ENCODE data around the gene IL21R. TPM values are rescaled to one million over a fixed set of nuclear protein-coding genes. Genes with fewer than 3 reads are reported as not detected.

IL21R gene
- total RNA-seq, 1 donor from 2014 or later = 0.52 TPM

- H3K4me3 ChIP-seq (ENCODE audit: low read length in 3 of 3) = no peak overlapping the region
- no peaks in the 10 kb centered on the region for H3K36me3 ChIP-seq (ENCODE audit: control insufficient read depth in 3 of 3, insufficient read depth in 3 of 3, low read length in 3 of 3)
- H3K27me3 ChIP-seq (ENCODE audit: control insufficient read depth in 3 of 3, insufficient read depth in 3 of 3, low read length in 3 of 3) = peaks cover 0 to 14% (median 7%) of the 10 kb centered on the region in 3 donors
- no peaks in the 10 kb centered on the region for H3K9me3 ChIP-seq (ENCODE audit: control insufficient read depth in 3 of 3, low read length in 3 of 3)
- H3K4me1 ChIP-seq (ENCODE audit: control insufficient read depth in 3 of 3, insufficient read depth in 3 of 3, low read length in 3 of 3) = peaks cover 12 to 17% (median 14%) of the 10 kb centered on the region in 3 donors
- no peak overlapping the region for H3K9ac ChIP-seq (ENCODE audit: low read depth in 1 of 3, low read length in 3 of 3)
- no peak overlapping the region for H3K27ac ChIP-seq (ENCODE audit: low read depth, low read length)
Observed at GRCh38 chr16:27398894-27399853, 2.8 kb upstream of the IL21R start.

GRCh38 chr16:27399969-27400368 lies 2.0 kb upstream of the IL21R start:
- H3K4me3 ChIP-seq (ENCODE audit: low read length in 3 of 3) = no peak overlapping the region
- peaks cover 0 to 14% (median 10%) of the 10 kb centered on the region in 3 donors for H3K27me3 ChIP-seq (ENCODE audit: control insufficient read depth in 3 of 3, insufficient read depth in 3 of 3, low read length in 3 of 3)
- peaks cover 12 to 17% (median 14%) of the 10 kb centered on the region in 3 donors for H3K4me1 ChIP-seq (ENCODE audit: control insufficient read depth in 3 of 3, insufficient read depth in 3 of 3, low read length in 3 of 3)
- no peak overlapping the region for H3K27ac ChIP-seq (ENCODE audit: low read depth, low read length)
- no peak overlapping the region for H3K9ac ChIP-seq (ENCODE audit: low read depth in 1 of 3, low read length in 3 of 3)
- no peaks in the 10 kb centered on the region for H3K9me3 ChIP-seq (ENCODE audit: control insufficient read depth in 3 of 3, low read length in 3 of 3)
- H3K36me3 ChIP-seq (ENCODE audit: control insufficient read depth in 3 of 3, insufficient read depth in 3 of 3, low read length in 3 of 3) = no peaks in the 10 kb centered on the region

- no peak overlapping the region for H3K4me3 ChIP-seq (ENCODE audit: low read length in 3 of 3)
- H3K9ac ChIP-seq (ENCODE audit: low read depth in 1 of 3, low read length in 3 of 3) = no peak overlapping the region
- no peaks in the 10 kb centered on the region for H3K36me3 ChIP-seq (ENCODE audit: control insufficient read depth in 3 of 3, insufficient read depth in 3 of 3, low read length in 3 of 3)
- H3K9me3 ChIP-seq (ENCODE audit: control insufficient read depth in 3 of 3, low read length in 3 of 3) = no peaks in the 10 kb centered on the region
- H3K4me1 ChIP-seq (ENCODE audit: control insufficient read depth in 3 of 3, insufficient read depth in 3 of 3, low read length in 3 of 3) = peaks cover 12 to 17% (median 14%) of the 10 kb centered on the region in 3 donors
- peak overlapping the region; percentile 25 for H3K27ac ChIP-seq (ENCODE audit: low read depth, low read length)
- peaks cover 0 to 14% (median 11%) of the 10 kb centered on the region in 3 donors for H3K27me3 ChIP-seq (ENCODE audit: control insufficient read depth in 3 of 3, insufficient read depth in 3 of 3, low read length in 3 of 3)
Observed at GRCh38 chr16:27400751-27401620, 988 bp upstream of the IL21R start.

- no peaks in the 10 kb centered on the region for H3K36me3 ChIP-seq (ENCODE audit: control insufficient read depth in 3 of 3, insufficient read depth in 3 of 3, low read length in 3 of 3)
- peak overlapping the region in 1 of 3 donors; percentile 30 for H3K4me3 ChIP-seq (ENCODE audit: low read length in 3 of 3)
- peaks cover 0 to 21% (median 14%) of the 10 kb centered on the region in 3 donors for H3K27me3 ChIP-seq (ENCODE audit: control insufficient read depth in 3 of 3, insufficient read depth in 3 of 3, low read length in 3 of 3)
- H3K4me1 ChIP-seq (ENCODE audit: control insufficient read depth in 3 of 3, insufficient read depth in 3 of 3, low read length in 3 of 3) = peaks cover 12 to 17% (median 14%) of the 10 kb centered on the region in 3 donors
- H3K9me3 ChIP-seq (ENCODE audit: control insufficient read depth in 3 of 3, low read length in 3 of 3) = no peaks in the 10 kb centered on the region
- no peak overlapping the region for H3K27ac ChIP-seq (ENCODE audit: low read depth, low read length)
- H3K9ac ChIP-seq (ENCODE audit: low read depth in 1 of 3, low read length in 3 of 3) = no peak overlapping the region
Observed at GRCh38 chr16:27402569-27402963, 592 bp downstream of the IL21R start.

- H3K9ac ChIP-seq (ENCODE audit: low read depth in 1 of 3, low read length in 3 of 3) = no peak overlapping the region
- H3K4me1 ChIP-seq (ENCODE audit: control insufficient read depth in 3 of 3, insufficient read depth in 3 of 3, low read length in 3 of 3) = peaks cover 12 to 17% (median 14%) of the 10 kb centered on the region in 3 donors
- no peaks in the 10 kb centered on the region for H3K9me3 ChIP-seq (ENCODE audit: control insufficient read depth in 3 of 3, low read length in 3 of 3)
- H3K27me3 ChIP-seq (ENCODE audit: control insufficient read depth in 3 of 3, insufficient read depth in 3 of 3, low read length in 3 of 3) = peaks cover 0 to 21% (median 14%) of the 10 kb centered on the region in 3 donors
- H3K4me3 ChIP-seq (ENCODE audit: low read length in 3 of 3) = no peak overlapping the region
- H3K36me3 ChIP-seq (ENCODE audit: control insufficient read depth in 3 of 3, insufficient read depth in 3 of 3, low read length in 3 of 3) = no peaks in the 10 kb centered on the region
- no peak overlapping the region for H3K27ac ChIP-seq (ENCODE audit: low read depth, low read length)
Observed at GRCh38 chr16:27402964-27403600, 1.1 kb downstream of the IL21R start.

- Histone ChIP-seq H3K36me3 (ENCODE audit: control insufficient read depth in 3 of 3, insufficient read depth in 3 of 3, low read length in 3 of 3) (no peaks in the 10 kb centered on the region), H3K4me1 (ENCODE audit: control insufficient read depth in 3 of 3, insufficient read depth in 3 of 3, low read length in 3 of 3) (peaks cover 12 to 17% (median 14%) of the 10 kb centered on the region in 3 donors), H3K9me3 (ENCODE audit: control insufficient read depth in 3 of 3, low read length in 3 of 3) (peaks cover 0 to 1% (median 0%) of the 10 kb centered on the region in 3 donors), H3K27me3 (ENCODE audit: control insufficient read depth in 3 of 3, insufficient read depth in 3 of 3, low read length in 3 of 3) (peaks cover 0 to 21% (median 14%) of the 10 kb centered on the region in 3 donors), H3K4me3 (ENCODE audit: low read length in 3 of 3) (no peak overlapping the region), H3K9ac (ENCODE audit: low read depth in 1 of 3, low read length in 3 of 3) (no peak overlapping the region), H3K27ac (ENCODE audit: low read depth, low read length) (no peak overlapping the region)
Observed at GRCh38 chr16:27403601-27403992, 1.6 kb downstream of the IL21R start.

- Histone ChIP-seq H3K27me3 (ENCODE audit: control insufficient read depth in 3 of 3, insufficient read depth in 3 of 3, low read length in 3 of 3) (peaks cover 0 to 21% (median 14%) of the 10 kb centered on the region in 3 donors), H3K4me1 (ENCODE audit: control insufficient read depth in 3 of 3, insufficient read depth in 3 of 3, low read length in 3 of 3) (peaks cover 12 to 17% (median 14%) of the 10 kb centered on the region in 3 donors), H3K9ac (ENCODE audit: low read depth in 1 of 3, low read length in 3 of 3) (no peak overlapping the region), H3K27ac (ENCODE audit: low read depth, low read length) (no peak overlapping the region), H3K4me3 (ENCODE audit: low read length in 3 of 3) (no peak overlapping the region), H3K9me3 (ENCODE audit: control insufficient read depth in 3 of 3, low read length in 3 of 3) (peaks cover 0 to 3% (median 0%) of the 10 kb centered on the region in 3 donors), H3K36me3 (ENCODE audit: control insufficient read depth in 3 of 3, insufficient read depth in 3 of 3, low read length in 3 of 3) (no peaks in the 10 kb centered on the region)
Observed at GRCh38 chr16:27404163-27404823, 2.3 kb downstream of the IL21R start.

DNA sequence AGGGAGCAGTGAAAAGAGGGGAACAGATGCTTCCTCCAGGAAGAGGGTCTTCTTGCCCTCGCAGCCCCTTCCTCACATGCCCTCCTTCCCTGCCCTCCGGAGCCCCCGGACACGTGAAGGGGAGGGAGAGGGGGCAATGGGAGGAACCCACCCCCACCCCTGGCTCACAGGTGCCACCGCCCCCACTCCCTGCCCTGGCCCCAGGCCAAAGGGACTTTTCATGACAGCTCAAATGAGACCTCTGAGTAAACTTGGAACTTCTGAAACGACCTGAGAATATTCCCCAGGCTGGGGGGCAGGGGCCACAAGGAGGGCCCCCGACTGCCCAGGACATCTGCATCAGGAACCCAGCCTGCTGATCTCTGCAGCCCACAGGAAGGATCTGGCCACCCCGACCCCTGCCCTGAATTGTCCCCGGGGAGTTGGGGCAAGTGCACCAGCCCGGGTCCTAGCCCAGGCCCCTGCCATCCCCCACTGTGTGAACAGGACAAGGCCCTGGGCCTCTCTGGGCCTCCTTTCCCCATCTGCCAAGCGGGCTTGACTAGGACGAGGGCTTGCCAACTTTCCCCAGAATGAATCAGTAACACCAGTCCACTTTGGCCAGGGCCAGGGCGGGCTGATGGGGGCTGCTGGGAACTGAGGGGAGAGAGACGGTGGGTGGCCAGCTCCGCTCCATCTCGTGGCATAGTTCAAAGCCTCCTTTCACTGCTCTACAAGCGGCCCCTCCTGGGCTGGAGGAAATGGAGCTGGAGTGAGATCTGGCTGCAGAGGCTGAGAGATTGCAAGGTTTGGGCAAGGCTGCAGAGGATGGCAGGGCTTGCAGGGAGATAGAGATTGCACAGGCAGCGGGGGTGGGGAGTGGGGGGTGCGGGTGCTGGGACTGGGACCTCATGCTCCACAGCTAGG lies 3.8 kb downstream of the IL21R start:
- Histone ChIP-seq H3K27me3 (ENCODE audit: control insufficient read depth in 3 of 3, insufficient read depth in 3 of 3, low read length in 3 of 3) (peaks cover 0 to 21% (median 14%) of the 10 kb centered on the region in 3 donors), H3K9me3 (ENCODE audit: control insufficient read depth in 3 of 3, low read length in 3 of 3) (peaks cover 0 to 3% (median 0%) of the 10 kb centered on the region in 3 donors), H3K9ac (ENCODE audit: low read depth in 1 of 3, low read length in 3 of 3) (no peak overlapping the region), H3K36me3 (ENCODE audit: control insufficient read depth in 3 of 3, insufficient read depth in 3 of 3, low read length in 3 of 3) (no peaks in the 10 kb centered on the region), H3K27ac (ENCODE audit: low read depth, low read length) (no peak overlapping the region), H3K4me3 (ENCODE audit: low read length in 3 of 3) (no peak overlapping the region), H3K4me1 (ENCODE audit: control insufficient read depth in 3 of 3, insufficient read depth in 3 of 3, low read length in 3 of 3) (peaks cover 12 to 17% (median 14%) of the 10 kb centered on the region in 3 donors)
